PC-3 (cell line): ENCODE results near the gene INA. TPM values are rescaled to one million over a fixed set of nuclear protein-coding genes. Genes with fewer than 3 reads are reported as not detected.

Experiments
- ATAC-seq: fragments of 200-7000 bp; cut with Tn5 transposase; 2 replicates; pipeline ENCODE4 v1.9.1; 2020; ENCODE audit warnings: mild to moderate bottlenecking, moderate library complexity
- BruUV-seq: library from RNA; stranded (reverse); fragments of 400-500 nt; replicated peaks from 2 replicates; lab custom pipeline; 2021; lab: Mats Ljungman, UMichigan
- CTCF ChIA-PET: fragments of 300-600 bp; sonication (Branson Sonifier 250); formaldehyde crosslinking; loops from one replicate; lab custom pipeline; 2022; ENCODE audit warnings: antibody characterized with exemption; lab: Charles Lee
- POLR2A ChIA-PET: fragments of 300-600 bp; sonication (Branson Sonifier 250); formaldehyde crosslinking; loops from one replicate; lab custom pipeline; 2022; ENCODE audit warnings: antibody characterized with exemption; ENCODE audit not compliant: unreplicated experiment; lab: Charles Lee
- DNase-seq: peaks from one replicate; pipeline ENCODE4 v3.0.0-alpha.2; 2015
- H2AFZ ChIP-seq: fragments of 300-600 bp; sonication (generic); 2 replicates; pipeline ENCODE4 v1.6.0; 2016; ENCODE audit warnings: antibody characterized with exemption, low read length
- H3F3A ChIP-seq: fragments of 300-600 bp; sonication (generic); one replicate; pipeline ENCODE4 v1.6.0; 2017; ENCODE audit warnings: antibody characterized with exemption, low read length, control low read depth, mild to moderate bottlenecking; ENCODE audit not compliant: unreplicated experiment
- H3K27ac ChIP-seq: fragments of 300-600 bp; sonication (generic); 2 replicates; pipeline ENCODE4 v1.5.1; 2016; ENCODE audit warnings: mild to moderate bottlenecking, low read length
- H3K27me3 ChIP-seq: fragments of 300-600 bp; sonication (generic); 2 replicates; pipeline ENCODE4 v1.6.1; 2016; ENCODE audit warnings: low read length, mixed read lengths
- H3K36me3 ChIP-seq: fragments of 300-600 bp; sonication (generic); 2 replicates; pipeline ENCODE4 v1.6.1; 2016; ENCODE audit warnings: low read depth, mixed run types, low read length, mixed read lengths
- H3K4me1 ChIP-seq: fragments of 300-600 bp; sonication (generic); 2 replicates; pipeline ENCODE4 v1.5.1; 2016; ENCODE audit warnings: low read length; ENCODE audit not compliant: insufficient read depth
- H3K4me2 ChIP-seq: fragments of 300-600 bp; sonication (generic); 2 replicates; pipeline ENCODE4 v1.6.0; 2016; ENCODE audit warnings: low read length
- H3K4me3 ChIP-seq: fragments of 300-600 bp; sonication (generic); 2 replicates; pipeline ENCODE4 v1.5.1; 2016; ENCODE audit warnings: mild to moderate bottlenecking, low read length, mixed read lengths
- H3K79me2 ChIP-seq: fragments of 300-600 bp; sonication (generic); 2 replicates; pipeline ENCODE4 v1.6.1; 2017; ENCODE audit warnings: low read length, mixed read lengths
- H3K9ac ChIP-seq: fragments of 300-600 bp; sonication (generic); 2 replicates; pipeline ENCODE4 v1.6.0; 2016; ENCODE audit warnings: mild to moderate bottlenecking, low read length
- H3K9me2 ChIP-seq: fragments of 300-600 bp; sonication (generic); replicated peaks from 2 replicates; pipeline ENCODE4 v1.6.1; 2016; ENCODE audit warnings: mixed run types, low read length, mixed read lengths
- H3K9me3 ChIP-seq: fragments of 300-600 bp; sonication (generic); 2 replicates; pipeline ENCODE4 v1.6.1; 2016; ENCODE audit warnings: low read length, mixed read lengths
- H4K20me1 ChIP-seq: fragments of 300-600 bp; sonication (generic); 2 replicates; pipeline ENCODE4 v1.6.1; 2016; ENCODE audit warnings: low read length, mixed read lengths
- CTCF ChIP-seq: fragments of 300-600 bp; sonication (generic); conservative IDR thresholded peaks from 2 replicates; pipeline ENCODE4 v1.5.1; 2017; ENCODE audit warnings: antibody characterized with exemption, low read depth, mild to moderate bottlenecking, low read length
- EZH2 ChIP-seq: fragments of 300-600 bp; sonication (generic); IDR thresholded peaks from one replicate; pipeline ENCODE4 v1.6.1; 2017; ENCODE audit warnings: antibody characterized with exemption, mild to moderate bottlenecking, low read length; ENCODE audit not compliant: unreplicated experiment
- EZH2phosphoT487 ChIP-seq: fragments of 300-600 bp; sonication (generic); IDR thresholded peaks from 2 replicates; pipeline ENCODE4 v1.6.1; 2018; ENCODE audit warnings: mild to moderate bottlenecking, antibody characterized with exemption, low read length, borderline replicate concordance
- intact Hi-C: fragments of 100-400 bp; cut with micrococcal nuclease; formaldehyde crosslinking; loops from 2 replicates; pipeline ENCODE4 v1.9.0; 2023
- total RNA-seq: library from RNA; depleted of rRNA; stranded (reverse); fragments of >200 nt; gene quantifications from 2 replicates; pipeline ENCODE4 v1.2.3, GENCODE V29; 2014

The INA gene
- total RNA-seq, 1 experiment from 2014 or later: not detected

GRCh38 chr10:103282961-103283360 is 6.0 kb downstream of the INA start:
- Histone ChIP-seq H3K9me3 (no peaks in the 10 kb centered on the region), H2AFZ (no peak overlapping the region), H3K4me2 (no peak overlapping the region), H3F3A (no peaks in the 10 kb centered on the region), H4K20me1 (no peaks in the 10 kb centered on the region), H3K9me2 (no peaks in the 10 kb centered on the region), H3K27me3 (no peaks in the 10 kb centered on the region), H3K36me3 (no peaks in the 10 kb centered on the region), H3K79me2 (no peaks in the 10 kb centered on the region), H3K4me1 (peaks cover 4% of the 10 kb centered on the region; the same call in 1 of the 2 replicates), H3K27ac (no peak overlapping the region), H3K4me3 (no peak overlapping the region), H3K9ac (no peak overlapping the region)
- ATAC-seq: no peak
- BruUV-seq: no TSS peak
- CTCF ChIA-PET: no interaction called here
- POLR2A ChIA-PET: no interaction called here
- intact Hi-C loops: no loop called here
- TF ChIP-seq EZH2: no peak
- TF ChIP-seq EZH2phosphoT487: no peak
- no peak for TF ChIP-seq CTCF
- DNase-seq: no peak

- Histone ChIP-seq H3K9me3 (no peaks in the 10 kb centered on the region), H3K4me1 (peaks cover 4% of the 10 kb centered on the region; the same call in 1 of the 2 replicates), H4K20me1 (no peaks in the 10 kb centered on the region), H3K9ac (no peak overlapping the region), H3K27me3 (peaks cover 4% of the 10 kb centered on the region; the same call in 1 of the 2 replicates), H3K4me3 (no peak overlapping the region), H3K9me2 (no peaks in the 10 kb centered on the region), H2AFZ (no peak overlapping the region), H3K4me2 (no peak overlapping the region), H3K36me3 (no peaks in the 10 kb centered on the region), H3K27ac (no peak overlapping the region), H3K79me2 (no peaks in the 10 kb centered on the region), H3F3A (no peaks in the 10 kb centered on the region)
- BruUV-seq: no TSS peak
- ATAC-seq: no peak
- ChIA-PET POLR2A (no interaction called here), CTCF (no interaction called here)
- TF ChIP-seq CTCF: no peak
- TF ChIP-seq EZH2phosphoT487: no peak
- no peak for TF ChIP-seq EZH2
- intact Hi-C loops: no loop called here
- DNase-seq: peak; percentile 72
Measured at GRCh38 chr10:103284170-103284569, 7.2 kb downstream of the INA start.

- Histone ChIP-seq H4K20me1 (no peaks in the 10 kb centered on the region), H2AFZ (no peak overlapping the region), H3K4me2 (no peak overlapping the region), H3K27ac (no peak overlapping the region), H3K36me3 (no peaks in the 10 kb centered on the region), H3K9ac (no peak overlapping the region), H3K9me3 (no peaks in the 10 kb centered on the region), H3K4me1 (no peaks in the 10 kb centered on the region), H3K27me3 (peaks cover 10% of the 10 kb centered on the region; the same call in 1 of the 2 replicates), H3F3A (no peaks in the 10 kb centered on the region), H3K79me2 (no peaks in the 10 kb centered on the region), H3K4me3 (no peak overlapping the region), H3K9me2 (no peaks in the 10 kb centered on the region)
- ChIA-PET CTCF (no interaction called here), POLR2A (no interaction called here)
- no peak for TF ChIP-seq EZH2phosphoT487
- no peak for TF ChIP-seq CTCF
- no peak for TF ChIP-seq EZH2
- DNase-seq (no peak), ATAC-seq (no peak)
- no TSS peak for BruUV-seq
- intact Hi-C loops: no loop called here
Measured at GRCh38 chr10:103287992-103288391, 11.1 kb downstream of the INA start.
